IPS-NIHi11 (cell line): Measurements from ENCODE around the gene PRG2.
"Not testable (repeated sequence)": the region's sequence is repeated elsewhere in the genome, so short reads cannot be mapped to it uniquely, and the experiment has no call there.

Experiments used
- DNase-seq: peaks from one replicate; pipeline ENCODE4 v3.0.0; 2012; ENCODE audit warnings: mixed read lengths, low spot score

The PRG2 gene

DNA sequence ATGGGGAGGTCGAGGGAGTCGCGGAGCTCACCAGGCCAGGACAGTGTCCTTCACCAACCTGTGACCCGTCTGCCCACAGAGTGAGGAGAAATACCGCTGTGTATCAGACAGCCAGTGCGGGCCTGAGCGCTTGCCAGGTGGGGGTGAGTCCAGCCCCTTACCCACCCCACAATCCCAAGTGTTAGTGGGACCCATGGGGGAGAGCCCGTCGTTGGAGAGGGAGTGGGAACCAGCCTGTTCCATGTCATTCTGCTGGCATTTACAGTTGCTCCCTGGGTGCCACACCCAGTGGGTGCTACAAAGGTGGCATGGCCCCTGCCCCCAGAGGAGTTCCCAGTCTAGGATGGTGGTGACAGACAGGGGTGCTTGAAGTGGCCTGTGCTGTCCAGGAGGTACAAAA lies 43.1 kb downstream of the PRG2 start:
- no peak for DNase-seq

DNA sequence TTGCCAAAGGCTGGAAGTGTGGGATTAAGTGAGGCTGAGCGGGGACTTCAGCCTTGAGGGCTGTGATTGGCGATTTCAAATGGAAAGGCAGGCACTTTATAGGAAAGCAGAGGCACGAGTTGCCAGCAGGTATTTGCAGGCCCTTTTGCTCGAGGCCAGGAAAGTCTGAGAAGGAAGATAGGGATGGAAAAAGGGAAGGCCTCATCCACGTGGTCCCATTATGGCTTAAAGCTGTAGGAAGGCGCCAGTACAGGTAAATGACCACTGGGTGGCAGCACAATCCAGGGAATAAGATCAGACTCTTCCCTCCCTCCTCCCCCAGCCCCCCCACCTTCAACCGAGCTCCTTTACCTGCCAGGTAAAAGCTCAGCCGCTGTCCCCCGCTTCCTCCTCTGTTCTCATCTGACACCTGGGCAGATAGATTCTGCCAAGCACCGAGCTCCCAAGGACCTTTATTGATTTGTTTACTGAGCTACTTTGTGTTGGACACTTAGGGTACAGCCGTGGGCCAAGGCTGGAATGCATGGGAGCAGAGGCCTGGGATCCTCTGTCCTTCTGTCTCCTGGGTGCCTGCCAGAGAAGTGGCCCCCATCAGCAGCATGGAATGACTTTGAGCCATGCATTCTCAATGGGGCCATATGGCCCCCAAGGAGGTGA lies 44.8 kb downstream of the PRG2 start:
- peak; percentile 86 for DNase-seq

DNA sequence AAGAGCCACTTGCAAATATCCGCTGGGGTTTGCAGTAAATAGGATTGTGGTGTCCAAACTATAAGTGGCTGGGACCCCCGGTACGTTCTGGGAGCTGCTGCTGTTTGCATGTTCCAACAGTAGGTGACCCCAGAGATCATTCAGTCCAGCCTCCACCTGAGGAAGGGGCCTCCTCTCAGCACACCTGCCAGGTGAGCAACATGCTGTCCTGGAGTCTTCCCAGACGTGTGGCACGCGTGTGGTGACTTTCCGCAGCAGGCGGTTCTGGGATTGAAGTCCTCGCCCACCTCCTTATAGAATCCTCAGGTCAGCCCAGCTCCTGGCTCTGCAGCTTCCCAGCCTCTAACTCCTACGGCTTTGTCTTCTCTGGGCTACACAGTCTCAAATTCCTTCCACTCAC lies 45.6 kb downstream of the PRG2 start:
- no peak for DNase-seq

DNA sequence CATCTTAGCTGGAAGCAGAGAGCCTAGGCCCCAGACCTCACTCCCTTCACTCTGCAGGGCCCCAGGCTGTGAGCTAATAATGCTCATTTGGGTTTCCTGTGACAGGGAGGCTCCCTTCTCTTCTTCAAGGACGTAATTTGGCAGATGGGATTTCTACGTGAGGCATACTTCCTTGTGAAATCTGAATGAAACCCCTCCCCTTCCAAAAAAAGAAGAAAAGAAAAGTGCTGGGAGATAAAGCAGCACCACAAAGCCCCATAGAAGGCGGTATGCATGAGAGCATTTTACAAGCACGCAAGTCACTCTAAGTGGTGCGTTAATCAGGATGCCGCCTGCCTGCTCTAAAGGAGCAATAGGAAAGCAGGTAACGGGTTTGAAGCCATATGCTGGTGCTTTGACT lies 46.6 kb downstream of the PRG2 start:
- no peak for DNase-seq

DNA sequence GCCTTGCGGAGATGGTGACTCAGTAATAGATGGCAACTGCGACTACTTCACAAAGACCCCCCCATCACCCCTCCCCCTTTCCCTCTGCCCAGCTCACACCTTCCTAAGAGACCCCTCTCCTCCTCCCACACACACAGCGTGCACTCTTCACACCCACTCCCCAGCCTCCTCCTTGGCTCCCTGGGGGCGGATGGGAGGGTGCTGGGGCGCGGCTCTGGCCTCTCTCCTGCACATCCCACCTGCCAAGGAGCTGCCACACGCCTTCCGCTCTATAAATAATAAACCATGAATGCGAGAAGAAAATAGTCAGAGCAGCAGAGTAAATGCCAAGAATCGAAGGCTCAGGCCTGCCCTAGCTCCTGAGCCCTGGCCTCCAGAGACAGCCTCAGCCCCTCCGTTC lies 47.7 kb downstream of the PRG2 start:
- no peak for DNase-seq

DNA sequence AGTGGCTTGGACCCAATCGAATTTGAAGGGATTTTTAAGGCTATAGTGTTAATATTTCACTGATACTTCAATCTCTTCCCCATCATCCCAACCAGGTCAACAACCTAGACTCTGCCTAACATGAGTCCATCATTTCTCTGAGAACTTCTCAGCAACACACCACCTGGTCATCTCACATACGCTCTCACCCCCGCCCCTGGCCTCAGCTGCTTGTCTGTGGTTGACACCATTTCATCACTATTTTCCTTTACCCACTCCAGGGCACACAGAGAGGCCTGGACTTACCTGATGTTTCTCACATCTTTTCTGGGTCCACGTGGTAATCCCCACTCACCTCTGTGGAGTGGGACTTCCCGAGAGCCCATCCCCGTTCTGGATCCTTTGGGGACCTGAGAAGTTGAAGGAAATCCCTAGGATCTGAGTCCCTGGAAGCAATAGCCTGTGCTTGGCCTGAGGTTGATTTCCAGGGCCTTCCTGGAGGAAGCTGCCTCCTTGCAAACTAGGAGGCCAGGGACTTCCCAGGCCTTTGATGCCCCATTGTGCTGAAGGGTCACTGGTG lies 49.1 kb downstream of the PRG2 start:
- DNase-seq = no peak

DNA sequence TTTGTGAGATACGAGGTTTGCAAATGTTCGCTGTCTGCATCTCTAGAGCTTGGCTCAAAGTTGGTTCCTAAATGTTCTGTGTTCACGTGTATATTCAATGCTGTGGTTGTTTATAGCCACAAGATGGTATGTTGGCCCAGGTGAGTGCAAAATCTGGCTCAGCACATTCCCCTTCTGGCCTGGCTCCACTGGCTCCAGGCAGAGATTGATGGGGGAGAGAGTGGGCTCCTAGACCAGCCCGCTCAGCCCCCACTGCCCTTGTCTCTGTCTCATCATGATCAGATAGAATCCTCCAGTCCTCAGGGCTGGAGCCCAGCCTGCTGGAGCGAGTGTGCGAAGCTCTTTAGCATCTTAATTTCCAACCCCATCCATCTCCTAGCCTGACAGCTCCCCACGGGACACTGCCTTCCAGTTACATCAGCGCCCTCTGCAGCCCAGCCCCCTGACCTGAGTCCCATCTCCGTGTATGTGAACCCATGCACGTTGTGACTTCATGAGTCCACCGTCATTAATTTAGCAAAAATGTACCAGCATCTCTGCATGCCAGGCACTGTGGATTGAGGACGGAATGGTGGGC lies 50.3 kb downstream of the PRG2 start:
- peak; percentile 48 for DNase-seq

DNA sequence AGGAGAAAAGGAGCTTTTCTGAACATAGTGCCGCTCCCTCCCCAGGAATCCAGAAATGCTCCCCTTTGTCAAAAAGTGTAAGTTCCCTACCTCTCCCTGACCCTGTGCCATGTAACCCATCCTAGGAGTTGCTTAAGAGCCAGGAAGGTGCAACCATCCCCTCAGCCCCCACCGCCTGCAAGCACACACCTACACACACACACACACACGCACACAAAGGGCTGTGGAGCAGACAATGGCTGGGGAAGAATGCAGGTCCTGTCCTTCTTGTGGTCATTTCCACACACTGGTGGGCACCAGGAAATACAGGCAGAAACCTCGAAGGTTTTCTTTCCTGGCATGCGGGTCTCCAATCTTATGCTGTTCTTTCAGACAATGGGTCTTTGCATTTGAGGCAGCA lies 51.1 kb downstream of the PRG2 start:
- no peak for DNase-seq

DNA sequence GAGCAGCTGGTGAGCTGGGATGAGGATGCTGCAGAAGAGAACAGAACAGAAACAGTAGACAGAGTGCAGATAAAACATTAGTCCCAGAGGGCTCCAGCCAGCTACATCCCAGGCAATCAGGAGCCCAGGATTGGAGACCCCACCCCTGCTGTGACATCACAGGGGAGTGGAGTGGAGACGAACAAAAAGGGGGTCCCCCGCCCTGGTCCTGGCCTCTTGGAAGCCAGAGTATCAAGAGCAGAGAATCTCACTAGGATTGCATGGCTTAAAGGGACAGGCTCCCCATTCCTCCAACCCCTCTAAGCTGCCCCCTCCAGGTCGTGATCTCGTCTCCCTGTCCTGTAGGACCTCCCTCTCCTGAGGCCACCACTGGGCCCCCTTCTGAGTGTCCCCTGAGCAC lies 52.3 kb downstream of the PRG2 start, which contains the start of gene P2RX3:
P2RX3 (plus strand) TSS at position 211 of the 400 bp plus-strand sequence. CDS start 199 bp downstream, outside the sequence.
- DNase-seq = no peak

DNA sequence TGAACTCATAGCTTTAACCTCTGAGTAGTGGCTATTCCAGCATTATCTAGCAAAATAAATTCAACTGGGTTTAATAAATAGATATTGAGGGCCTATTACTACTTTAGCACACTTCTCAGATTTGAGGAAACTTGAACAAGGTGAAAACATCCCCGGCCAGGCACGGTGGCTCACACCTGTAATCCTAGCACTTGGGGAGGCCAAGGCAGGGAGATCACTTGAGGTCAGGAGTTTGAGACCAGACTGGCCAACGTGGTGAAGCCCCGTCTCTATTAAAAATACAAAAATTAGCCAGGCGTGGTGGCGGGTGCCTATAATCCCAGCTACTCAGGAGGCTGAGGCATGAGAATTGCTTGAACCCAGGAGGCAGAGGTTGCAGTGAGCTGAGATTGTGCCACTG lies 53.6 kb downstream of the PRG2 start:
- DNase-seq = not testable (repeated sequence)
